GM21576 (cell line): ENCODE measurements around the gene SUMO3.

Source experiments
- ATAC-seq: cut with Tn5 transposase; IDR thresholded peaks from one replicate; pipeline ENCODE4 v1.9.1; 2021; ENCODE audit warnings: mild to moderate bottlenecking, moderate library complexity; ENCODE audit not compliant: unreplicated experiment

Gene SUMO3

GRCh38 chr21:44780767-44781459 is 36.9 kb downstream of the SUMO3 start:
- ATAC-seq, result no peak

- no peak for ATAC-seq
These were observed 37.7 kb downstream of the SUMO3 start for GRCh38 chr21:44780137-44780502.

- ATAC-seq, result no peak
These were observed 38.3 kb downstream of the SUMO3 start for GRCh38 chr21:44779417-44780136.

GRCh38 chr21:44778983-44779382 is 38.9 kb downstream of the SUMO3 start:
- no peak for ATAC-seq

GRCh38 chr21:44778499-44778911 is 39.4 kb downstream of the SUMO3 start:
- no peak for ATAC-seq

- no peak for ATAC-seq
These were observed 39.8 kb downstream of the SUMO3 start for GRCh38 chr21:44778094-44778493.

- no peak for ATAC-seq
These were observed 42.9 kb downstream of the SUMO3 start for GRCh38 chr21:44774972-44775371.

GRCh38 chr21:44773291-44773932 is 44.5 kb downstream of the SUMO3 start:
- no peak for ATAC-seq

GRCh38 chr21:44771896-44772525 is 45.9 kb downstream of the SUMO3 start:
- ATAC-seq, result no peak

GRCh38 chr21:44767834-44768831 is 49.7 kb downstream of the SUMO3 start:
- ATAC-seq, result no peak

- no peak for ATAC-seq
These were observed 51.0 kb downstream of the SUMO3 start for GRCh38 chr21:44766818-44767354.

GRCh38 chr21:44766014-44766817 is 51.6 kb downstream of the SUMO3 start:
- ATAC-seq, result no peak

GRCh38 chr21:44765231-44766013 is 52.4 kb downstream of the SUMO3 start:
- ATAC-seq, result no peak

GRCh38 chr21:44764319-44765230 is 53.3 kb downstream of the SUMO3 start:
- ATAC-seq, result no peak

GRCh38 chr21:44763451-44764318 is 54.2 kb downstream of the SUMO3 start:
- ATAC-seq, result no peak

GRCh38 chr21:44763050-44763378 is 54.8 kb downstream of the SUMO3 start:
- no peak for ATAC-seq
